ENCODE measurements around the gene ZNF790.
A peak's percentile ranks its signal among the peaks of the same experiment; 100 is the strongest.
"Not testable (repeated sequence)": the region's sequence is repeated elsewhere in the genome, so short reads cannot be mapped to it uniquely, and the experiment has no call there.

ZNF790 gene

DNA sequence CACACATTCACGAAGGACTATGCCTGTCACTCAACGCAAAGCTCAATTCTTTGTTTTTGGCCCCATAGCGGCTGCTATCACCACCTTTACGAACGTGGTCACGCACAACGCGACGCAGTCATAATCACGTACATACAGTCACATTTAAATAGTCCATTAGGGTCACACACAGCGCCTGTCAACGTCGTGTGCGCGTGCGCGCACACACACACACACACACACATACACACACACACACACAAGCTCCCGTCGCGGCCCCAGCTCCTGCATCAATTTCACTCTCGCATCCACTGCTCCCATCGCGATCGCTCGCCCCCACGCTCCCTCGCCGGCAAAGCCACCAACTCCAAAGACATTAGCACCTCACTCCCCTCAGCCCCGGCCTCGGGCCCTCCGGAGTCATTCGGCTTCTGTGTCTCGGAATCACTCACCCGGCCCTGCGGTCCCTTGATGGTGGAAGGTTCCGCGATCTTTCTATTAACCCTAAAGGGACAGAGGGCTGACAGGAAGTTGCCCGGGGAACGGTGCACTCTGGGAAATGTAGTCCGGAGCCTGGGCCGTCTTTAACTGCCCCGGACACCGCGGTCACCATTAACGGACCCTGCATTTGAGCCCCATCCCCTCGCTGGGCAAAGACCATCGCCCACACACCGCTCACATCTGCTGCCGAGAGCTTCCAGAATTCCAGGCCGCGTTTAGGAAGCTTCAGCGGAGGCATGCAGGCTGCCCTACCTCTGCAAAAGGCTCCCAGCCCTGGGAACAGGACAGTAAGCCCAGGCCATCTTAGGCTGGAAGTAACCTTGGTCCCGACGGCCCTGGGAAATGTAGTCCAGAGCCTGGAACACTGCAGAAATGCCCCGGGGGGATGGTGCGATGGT lies at the start of gene ZNF790:
Gene ZNF790, minus strand, starts transcription at position 482 of the 878 bp plus-strand sequence. CDS start 12,768 bp downstream, outside the sequence.
- peak; percentile 95 for DNase-seq

- no peak for DNase-seq
These were observed 39.1 kb upstream of the ZNF790 start for GRCh38 chr19:36876993-36877938.

DNA sequence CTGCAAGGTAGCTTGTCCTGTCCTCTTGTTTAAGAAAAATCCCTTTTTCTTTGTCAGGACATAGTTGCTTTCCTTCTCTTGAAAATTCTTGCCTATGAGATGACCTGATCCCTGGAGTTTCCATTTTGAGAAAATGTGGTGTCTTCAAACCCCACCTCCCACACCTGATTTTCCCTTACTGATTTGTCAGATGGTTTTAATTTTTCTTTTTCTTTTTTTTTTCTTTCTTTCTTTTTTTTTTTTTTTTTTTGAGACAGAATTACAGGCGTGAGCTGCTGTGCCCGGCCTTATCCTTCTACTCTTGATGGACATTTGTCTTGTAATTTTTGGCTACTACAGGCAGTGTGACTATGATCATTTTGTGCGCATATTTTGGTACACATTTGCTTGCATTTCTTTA lies 13.7 kb upstream of the ZNF790 start:
- DNase-seq, result no peak

GRCh38 chr19:36850559-36851442 lies 12.6 kb upstream of the ZNF790 start, which contains the start of gene ZNF345:
Gene ZNF345, plus strand, starts transcription at chr19:36850876. Its CDS starts 25,955 bp downstream, at chr19:36876831.
- peak; percentile 98 for DNase-seq

- peak; percentile 95 for DNase-seq
These were observed 11.7 kb upstream of the ZNF790 start for GRCh38 chr19:36849701-36850558.

- no peak for DNase-seq
These were observed 9.8 kb upstream of the ZNF790 start for GRCh38 chr19:36847968-36848367.

- no peak for DNase-seq
These were observed 667 bp upstream of the ZNF790 start for GRCh38 chr19:36838784-36839324.

- peak; percentile 51 for DNase-seq
These were observed 846 bp downstream of the ZNF790 start for GRCh38 chr19:36837176-36837905.

- no peak for DNase-seq
These were observed 4.8 kb downstream of the ZNF790 start for GRCh38 chr19:36833430-36833829.

DNA sequence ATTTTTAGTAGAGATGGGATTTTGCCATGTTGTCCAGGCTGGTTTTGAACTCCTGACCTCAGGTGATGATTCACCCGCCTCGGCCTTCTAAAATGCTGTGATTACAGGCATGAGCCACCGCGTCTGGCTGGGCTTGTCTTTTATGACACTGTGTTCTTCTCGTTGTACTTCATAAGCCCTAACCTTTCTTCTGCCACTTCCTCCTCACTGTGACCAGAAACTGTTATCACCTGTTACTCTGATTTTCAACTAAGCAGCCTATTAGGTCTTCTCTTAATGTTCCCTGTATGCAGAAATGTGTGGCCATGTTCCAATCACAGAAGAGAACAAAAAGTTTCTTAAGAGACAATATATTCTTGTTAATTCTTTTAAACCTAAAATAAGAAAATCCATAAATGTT lies 16.4 kb downstream of the ZNF790 start:
- DNase-seq, result no peak

DNA sequence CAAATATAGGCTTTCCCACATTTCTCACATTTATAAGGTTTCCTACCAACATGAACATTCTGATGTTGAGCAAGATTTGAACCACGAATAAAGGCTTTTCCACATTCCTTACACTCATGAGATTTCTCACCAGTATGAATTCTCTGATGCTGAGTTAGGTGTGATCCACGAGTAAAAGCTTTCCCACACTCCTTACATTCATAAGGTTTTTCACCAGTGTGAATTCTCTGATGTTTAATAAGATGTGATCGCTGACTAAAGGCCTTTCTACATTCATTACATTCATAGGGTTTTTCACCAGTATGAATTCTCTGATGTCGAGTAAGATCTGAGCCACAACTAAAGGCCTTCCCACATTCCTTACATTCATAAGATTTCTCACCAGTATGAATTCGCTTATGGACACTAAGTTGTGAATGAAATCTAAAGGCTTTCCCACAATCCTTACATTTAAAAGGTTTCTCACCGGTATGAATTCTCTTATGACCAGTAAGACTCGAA lies 19.0 kb downstream of the ZNF790 start:
- DNase-seq, result no peak

GRCh38 chr19:36807029-36807428 lies 31.2 kb downstream of the ZNF790 start:
- DNase-seq, result no peak

- no peak for DNase-seq
These were observed 32.8 kb downstream of the ZNF790 start for GRCh38 chr19:36805364-36805763.

- DNase-seq, result no peak
These were observed 40.4 kb downstream of the ZNF790 start for GRCh38 chr19:36797786-36798108.

GRCh38 chr19:36796714-36796992 lies 41.5 kb downstream of the ZNF790 start:
- no peak for DNase-seq

DNA sequence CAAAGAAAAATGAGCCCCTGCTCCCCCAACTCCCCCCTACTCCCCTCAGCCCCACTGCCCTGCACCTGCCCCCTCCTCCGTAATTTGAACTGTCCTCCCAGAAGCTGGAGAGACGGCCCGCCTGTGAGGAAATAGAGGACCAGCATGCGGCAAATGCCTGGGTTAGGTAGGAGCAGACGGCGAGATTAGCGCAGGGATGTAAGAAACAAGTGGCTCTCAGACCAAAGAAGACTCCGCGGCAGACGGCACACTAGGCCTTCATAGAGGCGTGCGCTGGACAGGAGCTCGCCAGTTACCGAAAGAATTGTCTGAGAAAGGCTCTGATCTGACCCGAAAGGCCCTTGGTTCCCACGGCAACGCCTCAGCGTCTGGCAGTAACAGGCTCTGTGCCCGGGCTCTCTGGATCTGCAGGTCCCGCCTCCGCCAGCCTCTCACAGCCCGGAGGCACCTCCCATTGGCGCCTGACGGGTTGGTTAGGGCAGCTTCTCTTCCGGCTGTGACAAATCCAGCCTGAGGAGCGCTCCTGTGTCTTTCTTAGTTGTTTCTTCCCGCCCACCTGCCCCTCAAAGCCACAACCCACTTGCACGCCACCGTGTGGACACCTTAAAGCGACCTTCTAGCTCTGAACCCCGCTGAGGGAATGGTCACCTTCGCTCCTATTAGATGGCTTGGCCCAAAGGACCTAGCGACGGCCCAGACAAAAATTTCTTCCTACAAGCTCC lies 46.6 kb downstream of the ZNF790 start:
- not testable (repeated sequence) for DNase-seq

GRCh38 chr19:36775768-36776167 lies 62.4 kb downstream of the ZNF790 start:
- DNase-seq, result no peak

DNA sequence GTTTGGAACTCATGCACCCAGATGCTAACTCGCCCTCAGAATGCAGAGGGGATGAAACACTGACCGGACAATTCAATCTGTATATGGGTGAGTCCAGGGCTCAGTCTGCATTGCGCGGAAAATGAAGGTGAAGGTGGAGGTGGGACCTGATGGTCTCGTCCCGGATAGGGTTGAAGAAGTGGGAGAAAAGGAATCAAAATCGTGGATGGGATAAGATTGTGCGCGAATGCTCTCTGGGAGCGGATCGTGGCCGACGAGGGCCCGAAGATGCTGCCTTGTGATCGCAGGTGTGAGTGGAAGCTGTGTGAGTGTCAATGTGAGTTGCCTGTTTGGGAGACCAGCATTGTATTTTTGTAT lies 65.0 kb downstream of the ZNF790 start:
- no peak for DNase-seq

- peak; percentile 96 for DNase-seq
These were observed 65.6 kb downstream of the ZNF790 start, which contains the start of gene ZNF850 for GRCh38 chr19:36772311-36773222. Gene ZNF850, minus strand, starts transcription at chr19:36772807. Its CDS starts 10,201 bp downstream, at chr19:36762606.

Data from NCI-H69 (cell line).